Endothelial cell of umbilical vein (primary cell): Measurements from ENCODE around the gene TARBP2. TPM values are rescaled to one million over a fixed set of nuclear protein-coding genes. Genes with fewer than 3 reads are reported as not detected.
A peak's percentile ranks its signal among the peaks of the same experiment; 100 is the strongest.

Experiments used
- BruUV-seq: library from RNA; stranded (reverse); fragments of 400-500 nt; replicated peaks from 2 replicates; lab custom pipeline; 2021; lab: Mats Ljungman, UMichigan
- CTCF ChIA-PET: fragments of 300-600, 350-600 bp; sonication (Branson Sonifier 250); formaldehyde crosslinking; loops from one replicate; lab custom pipeline; 2021; ENCODE audit warnings: antibody characterized with exemption, inconsistent platforms; lab: Charles Lee
- POLR2A ChIA-PET: fragments of 300-600, 350-600 bp; sonication (Branson Sonifier 250); formaldehyde crosslinking; loops from one replicate; lab custom pipeline; 2021; ENCODE audit warnings: antibody characterized with exemption, inconsistent platforms; lab: Charles Lee
- DNase-seq: peaks from one replicate; pipeline ENCODE4 v3.0.0-alpha.2; 2011; ENCODE audit warnings: low read depth, low spot score
- FAIRE-seq: peaks from 2 replicates; lab custom pipeline; 2011; peaks lifted over from hg19 to GRCh38; lab: Jason Lieb, UNC
- H2AFZ ChIP-seq: 2 replicates; pipeline ENCODE4 v1.6.0; 2012; ENCODE audit warnings: low read depth, low read length, control low read depth, inconsistent platforms
- H3K27ac ChIP-seq: 2 replicates; pipeline ENCODE4 v1.5.1; 2011; ENCODE audit warnings: low read depth, mild to moderate bottlenecking, control low read depth, low read length, moderate library complexity; ENCODE audit not compliant: insufficient read depth
- H3K27me3 ChIP-seq, 2 experiments: 2 replicates each; pipeline versions ENCODE4 v1.6.0 to v1.6.1; 2011; ENCODE audit warnings: low read length in 2 of 2, mixed read lengths in 1 of 2; ENCODE audit not compliant: control insufficient read depth in 2 of 2, insufficient read depth in 2 of 2
- H3K36me3 ChIP-seq, 2 experiments: 2 replicates in 1 of 2; 3 replicates in 1 of 2; pipeline ENCODE4 v1.5.1; 2011; ENCODE audit warnings: low read length in 2 of 2, mild to moderate bottlenecking in 1 of 2, moderate library complexity in 1 of 2; ENCODE audit not compliant: control insufficient read depth in 2 of 2, insufficient read depth in 2 of 2; ENCODE audit errors: extremely low read depth in 1 of 2
- H3K4me1 ChIP-seq: 3 replicates; pipeline ENCODE4 v1.5.1; 2011; ENCODE audit warnings: mild to moderate bottlenecking, low read length; ENCODE audit not compliant: control insufficient read depth, insufficient read depth; ENCODE audit errors: extremely low read depth
- H3K4me2 ChIP-seq: 2 replicates; pipeline ENCODE4 v1.6.1; 2011; ENCODE audit warnings: low read length, control low read depth, mixed read lengths; ENCODE audit not compliant: insufficient read depth
- H3K4me3 ChIP-seq, 3 experiments: fragments of 200-600 bp in 1 of 3; sonication (generic), shearing (Covaris generic) in 1 of 3; replicated peaks in 1 of 3; 2 replicates each; pipeline ENCODE4 v1.5.1; 2011 to 2016; ENCODE audit warnings: control low read depth in 3 of 3, low read length in 3 of 3, mild to moderate bottlenecking in 2 of 3, inconsistent platforms in 1 of 3, low read depth in 1 of 3, moderate library complexity in 1 of 3; ENCODE audit not compliant: insufficient read depth in 1 of 3
- H3K79me2 ChIP-seq: 2 replicates; pipeline ENCODE4 v1.6.0; 2012; ENCODE audit warnings: low read length, inconsistent platforms; ENCODE audit not compliant: control insufficient read depth, insufficient read depth
- H3K9ac ChIP-seq: replicated peaks from 2 replicates; pipeline ENCODE3; 2011; ENCODE audit warnings: low read length, control low read depth; ENCODE audit not compliant: insufficient read depth; ENCODE audit errors: extremely low read depth
- H3K9me1 ChIP-seq: replicated peaks from 3 replicates; pipeline ENCODE4 v1.6.0; 2011; ENCODE audit warnings: mild to moderate bottlenecking, low read length; ENCODE audit not compliant: control insufficient read depth, insufficient read depth; ENCODE audit errors: extremely low read depth
- H3K9me3 ChIP-seq: replicated peaks from 2 replicates; pipeline ENCODE4 v1.5.1; 2012; ENCODE audit warnings: low read length, inconsistent platforms; ENCODE audit not compliant: control insufficient read depth, insufficient read depth
- H4K20me1 ChIP-seq: replicated peaks from 2 replicates; pipeline ENCODE3; 2011; ENCODE audit warnings: mild to moderate bottlenecking, low read length; ENCODE audit not compliant: control insufficient read depth, insufficient read depth; ENCODE audit errors: extremely low read depth
- CTCF ChIP-seq, 2 donors: IDR thresholded peaks; 1 replicate in 1 of 2; 2 replicates in 1 of 2; pipeline ENCODE4 v1.5.1; 2011; ENCODE audit warnings: low read length in 2 of 2, mild to moderate bottlenecking in 2 of 2, moderate library complexity in 2 of 2, control low read depth in 1 of 2, inconsistent platforms in 1 of 2, low read depth in 1 of 2; ENCODE audit not compliant: insufficient read depth in 1 of 2; ENCODE audit errors: extremely low read depth in 1 of 2
- FOS ChIP-seq: IDR thresholded peaks from 2 replicates; pipeline ENCODE4 v1.6.1; 2011; ENCODE audit warnings: mild to moderate bottlenecking, low read length, moderate library complexity, borderline replicate concordance; ENCODE audit not compliant: insufficient read depth
- JUN ChIP-seq: IDR thresholded peaks from 2 replicates; pipeline ENCODE4 v1.6.1; 2011; ENCODE audit warnings: borderline replicate concordance, low read depth; ENCODE audit not compliant: insufficient read length, insufficient read depth
- MYC ChIP-seq: IDR thresholded peaks from one replicate; pipeline ENCODE4 v1.6.1; 2011; ENCODE audit warnings: mild to moderate bottlenecking, low read depth, low read length
- POLR2A ChIP-seq: IDR thresholded peaks from 2 replicates; pipeline ENCODE4 v1.6.1; 2012; ENCODE audit warnings: low read depth, mild to moderate bottlenecking, control low read depth, low read length
- POLR2AphosphoS5 ChIP-seq: IDR thresholded peaks from 2 replicates; pipeline ENCODE4 v1.6.1; 2012; ENCODE audit warnings: low read depth, mild to moderate bottlenecking, control low read depth, low read length, moderate library complexity; ENCODE audit not compliant: insufficient read depth
- dilution Hi-C: fragments of 300-500 bp; cut with MboI; formaldehyde crosslinking; loops from one replicate; pipeline ENCODE4 v1.15.0; 2019; ENCODE audit warnings: low sequenced_read_pairs; ENCODE audit not compliant: extremely low pct_ligation_motif_present
- intact Hi-C: fragments of 100-400 bp; cut with micrococcal nuclease; formaldehyde crosslinking; loops from one replicate; pipeline ENCODE4 v1.10.0; 2022
- polyA plus RNA-seq, 4 experiments: library from polyadenylated mRNA; depleted of rRNA in 3 of 4; stranded (reverse) in 3 of 4; unstranded in 1 of 4; fragments of >200 nt; gene quantifications; 2 replicates each; pipeline versions ENCODE4 v1.2.1 to v1.2.3, GENCODE V29; 2011 to 2012; ENCODE audit warnings: missing spikeins in 1 of 4
- total RNA-seq: library from RNA; stranded (reverse); gene quantifications from 2 replicates; pipeline ENCODE4 v1.2.3, GENCODE V29; 2021

TARBP2 gene
- total and polyA plus RNA-seq, 2 donors (not counting 3 experiments of a cell fraction or from before 2014, with no cell fraction given), result 57.2 to 82.8 TPM

DNA sequence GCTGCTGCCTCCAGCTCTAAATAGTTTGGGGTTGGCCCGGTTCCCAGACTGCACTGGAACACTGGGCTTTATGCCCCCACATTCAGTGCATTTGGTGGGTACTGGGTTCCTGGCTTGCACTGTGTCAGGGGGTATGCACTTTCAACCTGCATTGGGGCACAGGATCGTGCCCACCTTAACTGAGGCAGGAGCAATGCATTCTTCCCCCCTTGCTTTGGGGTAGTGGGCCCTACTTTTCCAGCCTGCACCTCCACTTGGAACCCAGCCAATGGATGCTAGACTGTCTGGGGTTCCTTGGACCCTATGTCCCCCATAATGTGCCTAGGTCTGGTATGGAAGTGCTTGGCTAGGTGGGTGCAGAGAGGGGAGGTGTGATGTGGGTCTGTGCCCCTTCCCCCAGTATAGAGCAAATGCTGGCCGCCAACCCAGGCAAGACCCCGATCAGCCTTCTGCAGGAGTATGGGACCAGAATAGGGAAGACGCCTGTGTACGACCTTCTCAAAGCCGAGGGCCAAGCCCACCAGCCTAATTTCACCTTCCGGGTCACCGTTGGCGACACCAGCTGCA lies 615 bp downstream of the TARBP2 start:
- Histone ChIP-seq H3K4me1 (peaks cover 32% of the 10 kb centered on the region), H3K27ac (peak overlapping the region; percentile 52), H3K4me3 (peak overlapping the region; percentile 2 to 54 (median 49)), H3K79me2 (peaks cover 15% of the 10 kb centered on the region), H3K4me2 (peak overlapping the region; percentile 74), H3K9me3 (no peaks in the 10 kb centered on the region), H3K9ac (peak overlapping the region; percentile 64), H3K36me3 (peaks cover 0 to 24% of the 10 kb centered on the region in 2 experiments), H2AFZ (peak overlapping the region; percentile 60), H3K27me3 (no peaks in the 10 kb centered on the region), H3K9me1 (no peaks in the 10 kb centered on the region), H4K20me1 (no peaks in the 10 kb centered on the region)
- BruUV-seq, result TSS peak; percentile 46
- DNase-seq, result no peak
- intact Hi-C loops (loop anchor here (1.0 to 5.0 kb wide), 5 partner anchors 8 to 279 kb away; partner anchors contain the start of genes AAAS, ATP5MC2 and PCBP2), dilution Hi-C loops (no loop called here)
- peak; percentile 48 for FAIRE-seq
- TF ChIP-seq FOS (no peak), POLR2AphosphoS5 (no peak), JUN (no peak), MYC (no peak), POLR2A (peak; percentile 73), CTCF (IDR thresholded peaks at IDR 0.05; ENCODE audit: extremely low read depth in 1 of 2, insufficient read depth in 1 of 2, low read depth in 1 of 2, low read length in 2 of 2) (no peak)
- POLR2A ChIA-PET, result interaction anchor here (0.7 to 1.6 kb wide), 7 partner anchors 13 to 206 kb away, joined by 3 to 8 read pairs (median 5); partner anchors contain the start of genes PFDN5 and SP1
- CTCF ChIA-PET, result interaction anchor here (0.6 to 2.5 kb wide), 9 partner anchors 9 to 206 kb away, joined by 3 to 12 read pairs (median 4); partner anchors contain the start of gene PFDN5
